Panc1 (cell line): ENCODE measurements around the gene GRIN2A. TPM values are rescaled to one million over a fixed set of nuclear protein-coding genes. Genes with fewer than 3 reads are reported as not detected.

Experiments used
- ATAC-seq: fragments of 200-7000 bp; cut with Tn5 transposase; 2 replicates; pipeline ENCODE4 v1.9.1; 2020; ENCODE audit warnings: mild to moderate bottlenecking, moderate library complexity
- BruUV-seq: library from RNA; stranded (reverse); fragments of 400-500 nt; replicated peaks from 2 replicates; lab custom pipeline; 2021; lab: Mats Ljungman, UMichigan
- CTCF ChIA-PET: fragments of 300-600 bp; sonication (Branson Sonifier 250); formaldehyde crosslinking; loops from one replicate; lab custom pipeline; 2022; ENCODE audit warnings: antibody characterized with exemption; lab: Charles Lee
- POLR2A ChIA-PET: fragments of 300-600 bp; sonication (Branson Sonifier 250); formaldehyde crosslinking; loops from one replicate; lab custom pipeline; 2022; ENCODE audit warnings: antibody characterized with exemption; lab: Charles Lee
- DNase-seq: peaks from one replicate; pipeline ENCODE4 v3.0.0-alpha.2; 2010; ENCODE audit warnings: low read depth, low spot score
- H3K27ac ChIP-seq: 2 replicates; pipeline ENCODE4 v1.5.1; 2011; ENCODE audit warnings: mild to moderate bottlenecking, low read length, inconsistent platforms
- H3K27me3 ChIP-seq: fragments of 200-500 bp; sonication (Bioruptor generic); 2 replicates; pipeline ENCODE4 v1.6.0; 2014; ENCODE audit warnings: low read length, inconsistent platforms; ENCODE audit not compliant: control insufficient read depth, insufficient read depth
- H3K36me3 ChIP-seq: fragments of 200-500 bp; sonication (Bioruptor generic); 2 replicates; pipeline ENCODE4 v1.5.1; 2014; ENCODE audit warnings: inconsistent platforms, mild to moderate bottlenecking, low read length, moderate library complexity; ENCODE audit not compliant: control insufficient read depth, insufficient read depth
- H3K4me1 ChIP-seq: 2 replicates; pipeline ENCODE4 v1.5.1; 2011; ENCODE audit warnings: inconsistent platforms, mild to moderate bottlenecking, low read length, moderate library complexity; ENCODE audit not compliant: control insufficient read depth, insufficient read depth
- H3K4me3 ChIP-seq, 2 experiments: 2 replicates each; pipeline ENCODE4 v1.5.1; 2011 to 2012; ENCODE audit warnings: low read depth in 2 of 2, low read length in 2 of 2, mild to moderate bottlenecking in 2 of 2, inconsistent platforms in 1 of 2, moderate library complexity in 1 of 2
- H3K9me3 ChIP-seq: fragments of 200-500 bp; sonication (Bioruptor generic); 2 replicates; pipeline ENCODE4 v1.5.1; 2014; ENCODE audit warnings: low read depth, mild to moderate bottlenecking, inconsistent platforms, low read length, moderate library complexity; ENCODE audit not compliant: control insufficient read depth, insufficient read depth
- POLR2AphosphoS5 ChIP-seq: IDR thresholded peaks from 2 replicates; pipeline ENCODE4 v1.6.1; 2012; ENCODE audit warnings: mild to moderate bottlenecking, low read depth, low read length, moderate library complexity
- SIN3A ChIP-seq: IDR thresholded peaks from 2 replicates; pipeline ENCODE4 v1.6.1; 2012; ENCODE audit warnings: low read depth, mild to moderate bottlenecking, low read length, moderate library complexity, borderline replicate concordance; ENCODE audit not compliant: insufficient read depth
- TCF7L2 ChIP-seq: IDR thresholded peaks from 2 replicates; pipeline ENCODE4 v1.6.1; 2011; ENCODE audit warnings: mild to moderate bottlenecking, low read depth, low read length, inconsistent platforms
- in situ Hi-C: cut with HindIII; loops from 2 replicates; pipeline ENCODE4 v1.10.0; 2016; ENCODE audit warnings: low sequenced_read_pairs, low pct_unique_long_range_greater_than_20kb
- intact Hi-C: fragments of 100-400 bp; cut with micrococcal nuclease; formaldehyde crosslinking; loops from one replicate; pipeline ENCODE4 v1.10.0; 2022; ENCODE audit not compliant: unreplicated experiment
- total RNA-seq: library from RNA; stranded (reverse); gene quantifications from one replicate; pipeline ENCODE4 v1.2.1, GENCODE V29; 2021; ENCODE audit not compliant: unreplicated experiment
- TF ChIP-seq, protein P1 (sequence below): fragments of 450-650 bp; IDR thresholded peaks from 2 replicates; pipeline ENCODE4 v1.5.1; 2017; ENCODE audit warnings: mild to moderate bottlenecking
- TF ChIP-seq, protein P2 (sequence below), 2 experiments: IDR thresholded peaks; 2 replicates each; pipeline ENCODE4 v1.6.1; 2011 to 2012; ENCODE audit warnings: low read depth in 2 of 2, control low read depth in 1 of 2, low read length in 1 of 2, mild to moderate bottlenecking in 1 of 2, moderate library complexity in 1 of 2; ENCODE audit not compliant: insufficient read depth in 1 of 2

GRIN2A gene
- total RNA-seq, 1 experiment from 2014 or later = 12.3 TPM

DNA sequence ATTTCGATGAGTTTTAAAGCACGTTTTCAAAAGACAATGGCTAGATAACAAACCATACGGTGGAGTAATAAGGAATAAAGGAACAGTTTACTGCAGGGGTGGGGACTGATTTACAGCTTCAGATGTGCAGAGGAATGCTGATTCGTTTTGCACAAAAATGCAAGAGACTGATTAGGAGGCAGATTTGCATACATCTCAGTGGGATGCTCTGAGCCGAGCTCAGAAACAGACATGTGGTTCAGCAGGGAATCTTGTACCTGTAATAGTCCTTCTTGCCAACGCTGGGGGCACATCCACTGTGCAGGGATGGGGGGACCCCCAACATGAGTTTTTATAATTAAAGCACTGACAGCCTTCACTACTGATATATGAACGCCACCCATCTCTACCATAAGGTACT, 308.0 kb downstream of the GRIN2A start:
- in situ Hi-C loops (no loop called here), intact Hi-C loops (no loop called here)
- CTCF ChIA-PET = no interaction called here
- H3K9me3 ChIP-seq = no peaks in the 10 kb centered on the region
- TF ChIP-seq POLR2AphosphoS5 (no peak), SIN3A (no peak), TCF7L2 (no peak)
- TF ChIP-seq, protein P1, sequence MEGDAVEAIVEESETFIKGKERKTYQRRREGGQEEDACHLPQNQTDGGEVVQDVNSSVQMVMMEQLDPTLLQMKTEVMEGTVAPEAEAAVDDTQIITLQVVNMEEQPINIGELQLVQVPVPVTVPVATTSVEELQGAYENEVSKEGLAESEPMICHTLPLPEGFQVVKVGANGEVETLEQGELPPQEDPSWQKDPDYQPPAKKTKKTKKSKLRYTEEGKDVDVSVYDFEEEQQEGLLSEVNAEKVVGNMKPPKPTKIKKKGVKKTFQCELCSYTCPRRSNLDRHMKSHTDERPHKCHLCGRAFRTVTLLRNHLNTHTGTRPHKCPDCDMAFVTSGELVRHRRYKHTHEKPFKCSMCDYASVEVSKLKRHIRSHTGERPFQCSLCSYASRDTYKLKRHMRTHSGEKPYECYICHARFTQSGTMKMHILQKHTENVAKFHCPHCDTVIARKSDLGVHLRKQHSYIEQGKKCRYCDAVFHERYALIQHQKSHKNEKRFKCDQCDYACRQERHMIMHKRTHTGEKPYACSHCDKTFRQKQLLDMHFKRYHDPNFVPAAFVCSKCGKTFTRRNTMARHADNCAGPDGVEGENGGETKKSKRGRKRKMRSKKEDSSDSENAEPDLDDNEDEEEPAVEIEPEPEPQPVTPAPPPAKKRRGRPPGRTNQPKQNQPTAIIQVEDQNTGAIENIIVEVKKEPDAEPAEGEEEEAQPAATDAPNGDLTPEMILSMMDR = no peak
- TF ChIP-seq, protein P2, sequence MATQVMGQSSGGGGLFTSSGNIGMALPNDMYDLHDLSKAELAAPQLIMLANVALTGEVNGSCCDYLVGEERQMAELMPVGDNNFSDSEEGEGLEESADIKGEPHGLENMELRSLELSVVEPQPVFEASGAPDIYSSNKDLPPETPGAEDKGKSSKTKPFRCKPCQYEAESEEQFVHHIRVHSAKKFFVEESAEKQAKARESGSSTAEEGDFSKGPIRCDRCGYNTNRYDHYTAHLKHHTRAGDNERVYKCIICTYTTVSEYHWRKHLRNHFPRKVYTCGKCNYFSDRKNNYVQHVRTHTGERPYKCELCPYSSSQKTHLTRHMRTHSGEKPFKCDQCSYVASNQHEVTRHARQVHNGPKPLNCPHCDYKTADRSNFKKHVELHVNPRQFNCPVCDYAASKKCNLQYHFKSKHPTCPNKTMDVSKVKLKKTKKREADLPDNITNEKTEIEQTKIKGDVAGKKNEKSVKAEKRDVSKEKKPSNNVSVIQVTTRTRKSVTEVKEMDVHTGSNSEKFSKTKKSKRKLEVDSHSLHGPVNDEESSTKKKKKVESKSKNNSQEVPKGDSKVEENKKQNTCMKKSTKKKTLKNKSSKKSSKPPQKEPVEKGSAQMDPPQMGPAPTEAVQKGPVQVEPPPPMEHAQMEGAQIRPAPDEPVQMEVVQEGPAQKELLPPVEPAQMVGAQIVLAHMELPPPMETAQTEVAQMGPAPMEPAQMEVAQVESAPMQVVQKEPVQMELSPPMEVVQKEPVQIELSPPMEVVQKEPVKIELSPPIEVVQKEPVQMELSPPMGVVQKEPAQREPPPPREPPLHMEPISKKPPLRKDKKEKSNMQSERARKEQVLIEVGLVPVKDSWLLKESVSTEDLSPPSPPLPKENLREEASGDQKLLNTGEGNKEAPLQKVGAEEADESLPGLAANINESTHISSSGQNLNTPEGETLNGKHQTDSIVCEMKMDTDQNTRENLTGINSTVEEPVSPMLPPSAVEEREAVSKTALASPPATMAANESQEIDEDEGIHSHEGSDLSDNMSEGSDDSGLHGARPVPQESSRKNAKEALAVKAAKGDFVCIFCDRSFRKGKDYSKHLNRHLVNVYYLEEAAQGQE (IDR thresholded peaks at IDR 0.05; ENCODE audit: insufficient read depth in 1 of 2, low read depth in 2 of 2, low read length in 1 of 2) = no peak
- ATAC-seq (no peak), DNase-seq (no peak)
- POLR2A ChIA-PET = no interaction called here
- no peak overlapping the region for H3K27ac ChIP-seq
- no peaks in the 10 kb centered on the region for H3K27me3 ChIP-seq
- BruUV-seq = no TSS peak
- no peak overlapping the region for H3K4me3 ChIP-seq
- no peaks in the 10 kb centered on the region for H3K36me3 ChIP-seq
- no peaks in the 10 kb centered on the region for H3K4me1 ChIP-seq

DNA sequence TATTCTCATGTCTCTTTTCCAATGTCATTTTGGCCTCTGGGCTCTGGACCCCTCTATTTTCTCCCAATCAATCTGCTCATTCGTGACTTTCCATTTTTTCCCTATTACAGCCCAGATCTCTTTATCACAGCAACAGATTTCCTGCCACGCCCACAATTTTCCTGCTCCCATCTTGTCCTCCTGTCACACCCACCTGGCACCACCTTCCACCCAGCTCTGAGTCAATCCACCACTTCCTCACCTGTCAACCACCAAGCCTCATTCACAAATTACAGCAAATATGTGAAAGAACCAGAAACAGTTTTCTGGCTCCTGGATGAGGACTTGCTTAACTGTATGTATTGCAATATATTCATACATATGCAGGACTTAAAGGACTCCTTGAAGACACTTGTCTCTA, 311.3 kb downstream of the GRIN2A start:
- BruUV-seq = no TSS peak
- Histone ChIP-seq H3K9me3 (no peaks in the 10 kb centered on the region), H3K27ac (no peak overlapping the region), H3K36me3 (no peaks in the 10 kb centered on the region), H3K27me3 (no peaks in the 10 kb centered on the region), H3K4me1 (no peaks in the 10 kb centered on the region), H3K4me3 (no peak overlapping the region)
- no peak for ATAC-seq
- CTCF ChIA-PET = no interaction called here
- in situ Hi-C loops (no loop called here), intact Hi-C loops (no loop called here)
- TF ChIP-seq POLR2AphosphoS5 (no peak), TCF7L2 (no peak), SIN3A (no peak)
- TF ChIP-seq, protein P2 (IDR thresholded peaks at IDR 0.05; ENCODE audit: insufficient read depth in 1 of 2, low read depth in 2 of 2, low read length in 1 of 2) = no peak
- TF ChIP-seq, protein P1 = no peak
- POLR2A ChIA-PET = interaction anchor here (1.0 kb wide), 1 partner anchor 13 kb away, joined by 3 read pairs; no protein-coding TSS in a partner anchor
- DNase-seq = no peak
